Lower leg skin (tissue), 3 donors: ENCODE data around the gene QSOX2.

Source experiments
- POLR2A ChIP-seq, 2 donors: fragments of 450-650 bp; IDR thresholded peaks; one replicate each; pipeline ENCODE4 v1.6.1; 2016 to 2017; ENCODE audit warnings: antibody characterized with exemption in 2 of 2, mild to moderate bottlenecking in 1 of 2, moderate library complexity in 1 of 2
- TF ChIP-seq, protein P1 (sequence below), 3 donors: fragments of 450-650 bp; IDR thresholded peaks; one replicate each; pipeline ENCODE4 v1.5.1; 2016; ENCODE audit warnings: antibody characterized with exemption in 3 of 3, mild to moderate bottlenecking in 3 of 3, moderate library complexity in 2 of 3

DNA sequence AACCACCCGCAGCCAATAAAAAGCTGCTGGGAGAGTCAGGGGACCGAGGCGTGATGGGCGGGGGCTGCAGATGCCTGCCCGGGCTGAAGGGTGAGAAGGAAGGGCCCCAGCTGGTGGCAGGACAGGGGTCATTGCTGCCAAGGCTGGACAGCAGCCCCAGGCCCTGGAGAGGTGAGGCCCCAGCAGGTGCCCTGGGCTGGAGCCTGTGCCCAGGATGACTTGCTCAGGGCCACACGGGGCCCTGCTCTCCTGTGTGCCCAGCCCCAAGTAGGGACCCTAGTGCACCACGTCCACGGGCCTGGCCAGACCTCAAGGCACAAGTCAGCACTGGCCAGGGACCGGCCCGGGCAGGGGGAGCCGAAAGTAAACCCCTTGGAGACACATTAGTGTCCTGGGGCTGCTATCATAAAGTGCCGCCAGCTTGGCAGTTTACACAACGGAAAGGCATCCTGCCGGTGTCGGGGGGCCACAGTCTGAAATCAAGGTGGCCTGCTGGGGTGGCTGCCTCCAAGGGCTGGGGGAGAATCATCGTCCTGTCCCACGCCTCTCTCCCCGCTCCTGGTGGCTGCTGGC lies 62.7 kb downstream of the QSOX2 start:
- TF ChIP-seq, protein P1, sequence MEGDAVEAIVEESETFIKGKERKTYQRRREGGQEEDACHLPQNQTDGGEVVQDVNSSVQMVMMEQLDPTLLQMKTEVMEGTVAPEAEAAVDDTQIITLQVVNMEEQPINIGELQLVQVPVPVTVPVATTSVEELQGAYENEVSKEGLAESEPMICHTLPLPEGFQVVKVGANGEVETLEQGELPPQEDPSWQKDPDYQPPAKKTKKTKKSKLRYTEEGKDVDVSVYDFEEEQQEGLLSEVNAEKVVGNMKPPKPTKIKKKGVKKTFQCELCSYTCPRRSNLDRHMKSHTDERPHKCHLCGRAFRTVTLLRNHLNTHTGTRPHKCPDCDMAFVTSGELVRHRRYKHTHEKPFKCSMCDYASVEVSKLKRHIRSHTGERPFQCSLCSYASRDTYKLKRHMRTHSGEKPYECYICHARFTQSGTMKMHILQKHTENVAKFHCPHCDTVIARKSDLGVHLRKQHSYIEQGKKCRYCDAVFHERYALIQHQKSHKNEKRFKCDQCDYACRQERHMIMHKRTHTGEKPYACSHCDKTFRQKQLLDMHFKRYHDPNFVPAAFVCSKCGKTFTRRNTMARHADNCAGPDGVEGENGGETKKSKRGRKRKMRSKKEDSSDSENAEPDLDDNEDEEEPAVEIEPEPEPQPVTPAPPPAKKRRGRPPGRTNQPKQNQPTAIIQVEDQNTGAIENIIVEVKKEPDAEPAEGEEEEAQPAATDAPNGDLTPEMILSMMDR (IDR thresholded peaks at IDR 0.05): no peak
- no peak for TF ChIP-seq POLR2A (IDR thresholded peaks at IDR 0.05)
